GM19240 (cell line): ENCODE data around the gene NT5C.
"Not testable (repeated sequence)": the region's sequence is repeated elsewhere in the genome, so short reads cannot be mapped to it uniquely, and the experiment has no call there.

Experiments used
- DNase-seq: peaks from one replicate; pipeline ENCODE4 v3.0.0; 2011; ENCODE audit warnings: low spot score; ENCODE audit not compliant: insufficient read length

The NT5C gene

GRCh38 chr17:75144816-75145512 is 13.4 kb upstream of the NT5C start:
- DNase-seq, result no peak

DNA sequence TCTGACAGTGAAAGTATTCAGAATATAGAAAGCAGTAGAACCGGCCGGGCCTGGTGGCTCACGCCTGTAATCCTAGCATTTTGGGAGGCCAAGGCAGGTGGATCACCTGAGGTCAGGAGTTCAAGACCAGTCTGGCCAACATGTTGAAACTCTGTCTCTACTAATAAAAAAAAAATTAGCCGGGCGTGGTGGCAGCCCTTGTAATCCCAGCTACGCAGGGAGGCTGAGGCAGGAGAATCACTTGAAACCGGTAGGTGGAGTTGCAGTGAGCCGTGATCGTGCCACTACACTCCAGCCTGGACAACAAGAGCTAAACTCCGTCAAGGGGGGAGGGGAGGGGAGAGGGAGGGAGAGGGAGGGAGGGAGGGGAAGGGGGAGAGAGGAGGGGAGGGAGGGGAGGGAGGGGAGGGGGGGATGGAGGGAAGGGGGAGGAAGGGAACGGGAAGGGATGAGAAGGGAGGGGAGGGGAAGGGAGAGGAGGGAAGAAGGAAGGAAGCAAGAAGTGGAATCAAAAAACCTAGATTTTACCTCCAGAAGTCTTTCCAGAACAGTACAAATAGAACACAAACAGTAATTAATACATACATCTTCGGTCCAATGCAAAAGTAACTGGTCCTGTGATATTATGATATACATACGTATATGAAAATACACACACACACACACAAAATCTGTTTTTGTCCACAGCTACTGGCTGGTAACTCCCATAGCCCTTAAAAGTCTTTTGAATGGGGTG is 10.9 kb upstream of the NT5C start:
- no peak for DNase-seq

GRCh38 chr17:75138519-75138918 is 7.0 kb upstream of the NT5C start:
- no peak for DNase-seq

- DNase-seq, result not testable (repeated sequence)
Observed at GRCh38 chr17:75137762-75138161, 6.2 kb upstream of the NT5C start.

DNA sequence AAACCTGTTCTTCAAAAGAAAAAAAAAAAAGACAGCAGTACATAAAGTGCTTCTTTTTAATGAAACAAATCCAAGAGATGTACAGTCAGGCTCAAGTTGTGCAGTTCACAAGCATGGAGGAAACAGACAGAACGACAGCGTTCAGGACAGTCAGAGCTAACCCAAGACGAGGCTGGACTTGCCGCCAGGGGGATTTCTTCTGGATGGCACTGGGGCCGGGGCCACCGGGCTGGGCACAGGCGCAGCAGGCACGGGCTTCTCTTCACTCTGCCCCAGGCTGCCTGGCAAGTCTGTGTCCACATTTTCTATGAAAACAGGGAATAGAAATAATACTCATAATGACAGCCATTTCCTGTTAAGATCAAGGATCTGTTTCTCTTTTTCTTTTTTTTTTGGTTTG is 4.4 kb upstream of the NT5C start:
- DNase-seq, result no peak

DNA sequence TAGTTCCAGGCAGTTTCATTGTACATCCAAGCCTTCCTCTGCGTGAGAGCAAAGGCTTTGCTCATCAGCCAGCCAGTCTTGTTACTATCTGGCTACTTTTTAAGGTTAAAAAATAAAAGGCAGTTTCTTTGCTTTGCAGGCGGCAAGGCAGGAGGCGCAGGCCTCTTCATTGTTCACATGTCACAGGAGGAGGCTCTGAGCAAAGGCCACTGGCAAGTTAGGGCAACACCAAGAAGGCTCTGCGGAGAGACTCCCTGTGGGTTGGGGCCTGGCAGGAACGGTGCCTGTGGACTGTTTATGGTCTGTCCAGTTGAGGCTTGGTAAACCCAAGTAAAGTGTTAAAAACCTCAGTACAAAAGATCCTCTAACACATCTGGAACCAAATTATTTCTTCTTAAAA is 3.9 kb upstream of the NT5C start:
- DNase-seq, result no peak

- not testable (repeated sequence) for DNase-seq
Observed at GRCh38 chr17:75133607-75134347, 2.2 kb upstream of the NT5C start.

GRCh38 chr17:75133001-75133400 is 1.5 kb upstream of the NT5C start:
- DNase-seq, result no peak

DNA sequence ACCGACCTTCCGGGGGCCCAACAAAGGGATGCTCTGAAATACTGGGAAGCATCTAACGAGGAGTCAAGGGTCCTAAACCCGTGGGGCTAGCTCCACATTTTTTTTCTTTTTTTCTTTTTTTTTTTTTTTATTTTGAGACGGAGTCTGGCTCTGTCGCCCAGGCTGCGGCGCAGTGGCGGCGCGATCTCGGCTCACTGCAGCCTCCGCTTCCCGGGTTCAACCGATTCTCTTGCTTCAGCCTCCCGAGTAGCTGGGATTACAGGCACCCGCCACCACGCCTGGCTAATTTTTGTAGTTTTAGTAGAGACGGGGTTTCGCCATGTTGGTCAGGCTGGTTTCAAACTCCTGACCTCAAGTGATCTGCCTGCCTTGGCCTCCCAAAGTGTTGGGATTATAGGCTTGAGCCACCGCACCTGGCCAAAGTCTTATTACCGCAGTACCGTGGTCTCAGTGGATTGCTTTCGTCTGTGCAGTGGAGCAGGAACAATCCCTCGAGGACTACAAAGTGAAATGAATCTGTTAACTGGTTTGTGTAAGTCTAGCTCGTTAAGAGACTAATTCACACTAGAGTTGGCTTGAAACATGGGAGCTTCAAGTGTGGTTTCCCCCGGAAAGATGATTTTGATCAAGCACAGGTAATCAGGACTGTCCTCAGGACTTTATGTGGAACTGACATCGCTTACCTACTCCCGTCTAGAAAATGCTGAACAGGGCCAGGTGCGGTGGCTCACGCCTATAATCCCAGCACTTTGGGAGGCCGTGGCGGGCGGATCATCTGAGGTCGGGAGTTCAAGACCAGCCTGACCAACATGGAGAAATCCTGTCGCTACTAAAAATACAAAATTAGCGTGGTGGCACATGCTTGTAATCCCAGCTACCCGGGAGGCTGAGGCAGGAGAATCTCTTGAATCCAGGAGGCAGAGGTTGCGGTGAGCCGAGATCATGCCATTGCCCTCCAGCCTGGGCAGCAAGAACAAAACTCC is 767 bp upstream of the NT5C start:
- not testable (repeated sequence) for DNase-seq

- no peak for DNase-seq
Observed at GRCh38 chr17:75130632-75131277, 787 bp downstream of the NT5C start.

GRCh38 chr17:75130059-75130631 is 1.4 kb downstream of the NT5C start:
- no peak for DNase-seq

- DNase-seq, result no peak
Observed at GRCh38 chr17:75129576-75129975, 2.0 kb downstream of the NT5C start.

- no peak for DNase-seq
Observed at GRCh38 chr17:75128694-75129505, 2.6 kb downstream of the NT5C start.

- DNase-seq, result not testable (repeated sequence)
Observed at GRCh38 chr17:75127936-75128335, 3.6 kb downstream of the NT5C start.

GRCh38 chr17:75126954-75127353 is 4.6 kb downstream of the NT5C start:
- DNase-seq, result no peak

- DNase-seq, result no peak
Observed at GRCh38 chr17:75125984-75126383, 5.6 kb downstream of the NT5C start.

DNA sequence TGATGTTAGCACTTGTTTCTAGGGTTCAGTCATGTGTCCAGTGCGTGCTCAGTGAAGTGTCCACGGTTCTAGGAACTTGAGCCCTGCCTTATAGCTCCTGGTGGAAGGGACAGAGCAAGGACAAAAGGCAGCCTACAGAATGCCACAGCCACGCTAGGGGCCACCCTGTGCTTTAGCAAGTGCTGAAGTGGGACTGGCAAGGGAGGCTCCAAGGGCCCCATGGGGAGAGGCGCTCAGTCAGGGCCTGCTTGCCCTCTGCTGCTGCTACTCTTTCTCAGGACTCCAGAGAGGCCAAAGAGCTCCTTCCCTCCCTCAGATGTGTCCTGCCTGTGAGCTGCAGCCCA is 6.8 kb downstream of the NT5C start:
- no peak for DNase-seq

DNA sequence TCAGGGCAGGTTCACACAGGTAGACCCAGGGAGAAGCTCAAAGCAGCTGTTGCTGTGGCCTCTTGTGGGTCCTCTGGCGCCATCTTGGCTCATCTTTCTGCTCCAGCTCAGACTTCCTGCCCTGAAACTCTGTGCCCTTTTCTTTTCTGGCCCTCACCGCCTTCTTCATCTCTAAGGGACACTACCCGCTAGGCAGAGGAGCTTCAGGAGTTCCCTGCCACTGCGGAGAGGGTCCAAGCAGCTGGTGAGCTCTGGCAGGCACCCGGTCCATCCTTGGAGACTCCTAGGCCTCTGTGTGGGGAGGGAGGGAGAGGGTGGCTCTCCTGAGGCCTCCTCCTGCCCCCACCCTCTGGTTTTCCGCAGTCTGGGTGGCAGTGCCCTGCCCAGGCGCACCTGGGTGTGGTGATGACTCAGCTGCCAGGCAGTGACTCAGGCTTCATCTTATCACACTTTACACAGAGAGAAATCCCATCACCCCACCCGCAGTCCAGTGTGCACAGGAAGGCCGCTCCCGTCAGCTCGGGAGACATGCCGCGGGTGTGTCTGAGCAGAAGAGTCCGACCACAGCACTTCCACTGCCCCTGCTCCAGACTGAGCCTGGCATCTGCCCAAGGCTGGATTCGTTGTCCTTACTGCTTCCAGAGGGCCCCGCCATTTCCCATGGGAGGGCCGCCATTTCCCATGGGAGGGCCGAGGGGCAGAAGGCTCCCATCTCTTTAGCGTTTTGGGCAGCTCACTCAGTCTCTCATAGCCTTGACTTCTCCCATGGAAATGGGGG is 7.3 kb downstream of the NT5C start:
- DNase-seq, result no peak

DNA sequence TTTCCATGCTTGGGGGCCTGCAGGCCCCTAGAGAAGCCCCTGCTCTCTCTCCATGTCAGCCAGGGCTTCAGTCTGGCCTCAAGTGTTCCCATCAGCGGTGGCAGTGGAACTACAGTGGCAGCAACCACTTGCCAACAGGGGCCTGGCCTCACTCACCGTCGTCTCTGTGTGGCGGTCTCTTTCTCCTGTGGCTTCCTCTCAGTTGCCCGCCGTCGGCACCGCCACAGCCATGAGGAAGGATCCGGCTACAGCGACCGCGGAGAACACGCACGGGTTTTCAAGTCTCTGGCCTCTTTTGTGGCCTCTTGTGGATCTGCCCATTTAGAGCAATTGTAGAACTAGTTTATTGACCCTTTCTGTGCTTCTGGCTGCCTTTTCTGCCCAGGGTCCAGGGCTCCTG is 13.2 kb downstream of the NT5C start:
- DNase-seq, result no peak
